ENCODE measurements around the gene TENT4A.
A peak's percentile ranks its signal among the peaks of the same experiment; 100 is the strongest.
"Not testable (repeated sequence)": the region's sequence is repeated elsewhere in the genome, so short reads cannot be mapped to it uniquely, and the experiment has no call there.

Gene TENT4A

GRCh38 chr5:6755519-6755918, 42.3 kb downstream of the TENT4A start:
- no peak for DNase-seq

GRCh38 chr5:6755941-6756340, 42.7 kb downstream of the TENT4A start:
- DNase-seq = no peak

- DNase-seq = no peak
Measured at GRCh38 chr5:6757414-6757969, 44.3 kb downstream of the TENT4A start.

- DNase-seq = peak; percentile 50
Measured at GRCh38 chr5:6758236-6758635, 45.0 kb downstream of the TENT4A start.

GRCh38 chr5:6758706-6759105, 45.5 kb downstream of the TENT4A start:
- DNase-seq = no peak

DNA sequence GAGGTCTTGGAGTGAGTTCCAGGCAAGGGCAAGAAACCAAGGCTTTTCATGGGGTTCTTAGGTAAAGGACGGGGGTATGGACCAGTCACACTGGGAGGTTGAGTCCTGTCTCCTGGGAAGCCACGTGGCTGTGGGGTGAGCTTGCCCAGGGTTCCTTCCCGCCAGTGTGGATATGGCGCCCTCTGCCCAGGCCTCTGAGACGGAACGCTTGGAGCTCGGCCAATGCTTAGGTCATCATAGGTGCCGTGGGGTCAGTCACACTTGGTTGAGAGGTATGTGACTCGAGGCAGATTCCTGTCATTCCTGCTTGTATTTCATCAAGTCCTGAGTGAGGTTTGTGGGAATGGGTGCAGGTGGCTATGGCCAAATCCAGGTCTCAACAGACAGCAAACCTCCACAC, 46.2 kb downstream of the TENT4A start:
- DNase-seq = no peak

- DNase-seq = no peak
Measured at GRCh38 chr5:6759983-6760382, 46.8 kb downstream of the TENT4A start.

- DNase-seq = no peak
Measured at GRCh38 chr5:6760686-6761085, 47.5 kb downstream of the TENT4A start.

DNA sequence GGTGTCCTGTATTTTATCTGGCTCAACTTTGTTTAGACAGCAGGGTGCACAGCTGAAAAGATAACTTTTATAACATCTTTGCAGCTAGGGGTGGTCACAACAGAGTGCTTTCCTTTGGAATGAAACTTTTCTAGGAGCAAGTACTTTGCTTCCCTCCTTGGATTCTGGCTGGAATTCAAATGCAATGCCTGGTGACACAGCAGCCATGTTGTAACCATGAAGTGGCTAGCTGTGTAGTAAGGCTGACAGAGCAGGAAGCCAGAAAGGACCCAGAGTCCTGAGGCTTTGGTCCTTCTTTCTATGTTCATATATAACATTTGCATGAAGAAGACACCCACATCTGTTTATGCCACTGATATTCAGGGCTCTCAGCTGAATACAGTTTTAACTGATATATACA, 48.1 kb downstream of the TENT4A start:
- no peak for DNase-seq

GRCh38 chr5:6762116-6762515, 48.9 kb downstream of the TENT4A start:
- no peak for DNase-seq

DNA sequence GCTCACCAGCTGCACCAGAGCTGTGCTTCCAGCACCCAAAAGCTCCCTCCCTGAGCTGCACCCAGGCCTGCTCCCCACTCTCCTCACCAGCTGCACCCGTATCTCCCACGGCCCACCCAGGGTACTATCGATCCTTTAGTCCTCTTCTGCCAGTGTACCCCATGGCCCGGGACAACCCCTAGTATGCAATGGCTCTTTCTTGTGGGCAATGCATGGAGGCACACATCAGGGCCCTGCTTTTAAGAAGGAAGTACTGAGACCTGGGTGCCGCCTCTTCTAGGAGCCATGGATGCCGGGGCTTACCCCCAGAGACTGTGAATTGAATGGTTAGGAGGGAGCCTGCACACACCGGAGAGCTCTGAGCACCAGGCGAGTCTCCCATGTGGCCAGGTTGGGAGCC, 49.5 kb downstream of the TENT4A start:
- no peak for DNase-seq

DNA sequence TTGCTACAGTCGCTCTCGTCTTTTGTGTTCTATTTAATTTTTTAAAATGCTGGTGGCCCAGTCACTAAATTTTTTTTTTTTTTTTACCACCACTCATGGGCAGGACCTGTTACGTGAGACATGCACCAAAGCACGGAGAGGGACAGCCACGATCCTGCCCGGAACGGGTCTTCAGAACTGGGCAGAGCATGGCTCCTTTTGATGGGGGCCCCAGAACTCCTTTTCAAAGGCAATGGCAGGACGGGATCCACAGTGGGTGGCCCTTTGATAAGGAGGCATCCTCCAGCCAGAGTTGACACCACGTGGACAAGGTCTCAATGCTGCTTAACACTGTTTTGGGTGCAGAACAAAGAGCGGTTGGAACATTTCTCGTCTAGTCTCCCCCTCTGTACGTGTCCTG, 50.0 kb downstream of the TENT4A start:
- no peak for DNase-seq

DNA sequence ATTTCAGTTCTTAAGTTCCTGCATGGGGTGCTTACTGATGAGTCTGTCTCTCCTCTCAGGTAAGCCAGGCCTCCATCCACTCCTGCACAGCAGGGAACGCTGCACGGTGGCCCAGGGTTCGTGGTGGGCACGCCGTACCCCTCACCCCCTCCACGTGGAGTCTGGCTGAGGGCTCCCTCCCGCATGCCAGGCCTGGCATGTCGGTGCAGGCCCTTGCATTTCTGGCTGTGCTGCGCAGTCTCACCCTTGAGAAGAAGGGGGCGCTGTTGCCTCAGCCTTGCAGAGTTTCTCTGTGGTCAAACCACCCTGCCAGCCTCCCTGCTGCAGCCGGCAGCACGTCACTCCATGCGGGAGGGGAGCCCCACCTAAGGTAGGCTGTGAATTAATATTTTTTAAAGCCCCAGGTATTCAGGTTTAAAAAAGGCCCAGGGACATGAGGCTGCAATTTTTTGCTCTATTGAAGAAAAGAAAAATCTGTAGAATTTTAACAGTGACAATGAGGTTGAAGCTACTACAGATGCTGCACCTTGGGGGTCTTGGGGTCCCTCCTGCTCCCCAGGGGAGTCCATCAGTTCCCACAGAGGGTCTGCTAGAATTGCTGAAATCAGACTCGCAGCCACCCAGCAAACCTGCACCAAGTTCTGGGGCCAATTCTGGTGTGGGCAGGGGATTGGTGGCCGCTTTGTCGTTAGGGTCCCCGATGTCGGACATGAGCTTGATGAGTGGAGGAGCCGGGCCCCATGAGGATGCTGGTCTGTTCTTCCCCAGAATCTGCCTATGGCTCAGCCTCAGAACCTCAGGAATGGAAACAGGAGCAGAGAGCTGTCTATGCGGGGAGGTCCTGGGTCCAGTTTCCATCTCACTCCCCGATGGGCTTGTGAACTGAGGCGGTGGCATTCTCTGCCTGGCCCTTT, 52.6 kb downstream of the TENT4A start:
- DNase-seq = peak; percentile 57

DNA sequence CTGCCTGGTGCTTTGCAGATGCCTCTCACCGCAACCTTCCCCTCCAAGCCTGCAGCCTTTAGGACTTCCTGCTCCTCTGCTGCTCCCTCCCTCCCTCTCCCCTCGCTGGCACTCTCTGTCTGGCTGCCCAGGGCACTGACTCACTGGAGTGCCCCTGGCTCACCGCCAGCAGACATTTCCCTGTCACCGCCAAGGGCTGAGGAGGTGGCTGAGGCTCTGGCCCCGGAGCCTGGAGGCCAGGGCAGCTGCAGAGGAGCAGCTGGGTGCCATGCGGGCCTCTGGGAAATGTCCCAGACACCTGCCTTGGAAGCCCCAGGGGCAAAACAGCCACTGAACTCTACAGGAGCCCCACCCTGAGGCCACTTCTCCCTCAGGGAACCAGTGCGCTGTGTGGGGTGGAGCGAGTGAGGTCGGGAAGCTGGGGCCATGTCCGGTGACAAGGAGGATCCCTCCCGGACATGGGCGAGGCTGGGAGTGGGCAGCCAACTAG, 53.4 kb downstream of the TENT4A start:
- peak; percentile 53 for DNase-seq

- DNase-seq = no peak
Measured at GRCh38 chr5:6767481-6768063, 54.3 kb downstream of the TENT4A start.

DNA sequence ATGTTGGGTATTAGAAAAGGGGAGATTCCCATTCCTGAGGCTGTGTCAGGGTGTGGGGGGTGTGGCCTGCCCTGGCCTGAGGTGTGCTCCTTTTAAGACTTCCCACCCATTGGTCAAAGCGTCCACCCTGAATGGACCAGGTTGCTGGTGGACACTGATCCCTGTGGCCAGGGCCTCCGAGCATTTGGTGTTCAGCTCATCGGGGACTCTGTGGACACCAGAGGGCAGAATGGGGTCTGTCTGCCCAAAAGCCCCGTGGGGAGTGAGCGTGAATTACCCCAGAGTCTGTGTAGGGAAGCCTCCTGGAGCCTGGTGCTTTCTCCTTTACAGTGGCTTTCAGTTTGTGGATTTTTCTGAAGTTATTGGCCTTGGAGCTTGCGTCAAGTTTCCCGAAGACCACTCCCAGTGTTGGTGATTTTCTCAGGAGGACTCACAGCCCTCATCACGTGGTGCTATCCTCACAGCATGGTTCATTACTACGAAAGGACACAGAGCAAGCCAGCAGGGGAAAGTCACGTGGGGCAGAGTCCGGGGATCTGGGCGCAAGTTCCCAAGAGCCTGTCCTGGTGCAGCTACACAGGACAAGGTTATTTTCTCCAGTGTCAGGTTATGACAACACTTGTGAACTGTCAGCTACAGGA, 55.5 kb downstream of the TENT4A start:
- no peak for DNase-seq

DNA sequence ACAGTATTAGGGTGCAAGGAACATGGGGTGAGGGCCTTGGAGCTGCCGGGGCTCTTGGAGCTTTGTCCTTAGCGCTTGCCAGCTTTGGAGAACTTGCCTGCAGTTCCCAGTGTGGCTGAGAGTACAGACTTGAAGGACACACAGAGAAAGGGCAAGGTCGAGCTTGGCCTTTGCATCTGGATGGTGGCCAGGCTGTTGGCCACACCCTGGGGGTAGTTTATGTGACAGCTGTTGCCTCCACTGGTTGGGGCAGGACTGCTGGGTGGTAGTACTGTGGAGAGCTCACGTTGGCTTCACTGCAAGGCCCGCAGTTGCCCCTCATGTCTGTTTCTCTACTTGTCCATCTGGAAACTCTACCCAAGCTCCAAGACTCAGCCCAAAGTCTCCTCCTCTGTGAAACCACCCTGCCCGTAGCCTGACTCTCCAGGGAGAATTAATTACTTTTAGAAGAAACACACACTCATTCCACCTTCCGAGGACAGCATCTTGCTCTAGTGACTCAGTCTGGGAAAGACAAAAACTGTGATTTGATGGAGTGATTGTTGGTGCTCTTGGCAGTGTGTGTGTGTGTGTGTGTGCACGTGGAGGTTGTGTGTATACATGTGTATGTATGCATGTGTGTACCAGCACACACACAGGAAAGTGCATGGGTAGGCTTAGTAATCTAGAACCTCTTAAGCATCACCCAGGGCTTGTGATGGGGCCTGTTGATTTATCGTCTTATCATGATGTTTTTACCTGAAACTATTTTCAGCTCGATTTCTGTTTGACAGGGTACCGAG, 57.8 kb downstream of the TENT4A start:
- DNase-seq = no peak

DNA sequence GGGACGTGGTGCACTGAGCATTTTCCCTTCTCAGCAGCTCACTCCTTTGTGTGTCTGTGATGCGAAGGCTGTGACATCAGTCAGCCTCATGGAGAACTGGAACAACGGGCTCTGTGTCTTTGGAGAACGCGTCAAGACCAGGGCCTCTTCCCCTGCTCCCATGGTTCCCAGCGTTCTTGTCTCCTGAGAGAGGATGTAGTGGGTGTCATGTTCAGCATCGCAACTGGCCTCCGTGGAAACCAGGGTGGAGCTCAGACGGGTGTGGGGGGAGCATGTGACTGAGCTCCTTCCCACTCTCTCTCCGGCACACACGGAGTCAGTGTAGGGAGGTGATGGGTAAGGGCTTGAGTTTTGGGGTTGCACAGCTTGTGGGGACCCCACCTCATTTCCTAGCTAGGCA, 59.7 kb downstream of the TENT4A start:
- DNase-seq = no peak

DNA sequence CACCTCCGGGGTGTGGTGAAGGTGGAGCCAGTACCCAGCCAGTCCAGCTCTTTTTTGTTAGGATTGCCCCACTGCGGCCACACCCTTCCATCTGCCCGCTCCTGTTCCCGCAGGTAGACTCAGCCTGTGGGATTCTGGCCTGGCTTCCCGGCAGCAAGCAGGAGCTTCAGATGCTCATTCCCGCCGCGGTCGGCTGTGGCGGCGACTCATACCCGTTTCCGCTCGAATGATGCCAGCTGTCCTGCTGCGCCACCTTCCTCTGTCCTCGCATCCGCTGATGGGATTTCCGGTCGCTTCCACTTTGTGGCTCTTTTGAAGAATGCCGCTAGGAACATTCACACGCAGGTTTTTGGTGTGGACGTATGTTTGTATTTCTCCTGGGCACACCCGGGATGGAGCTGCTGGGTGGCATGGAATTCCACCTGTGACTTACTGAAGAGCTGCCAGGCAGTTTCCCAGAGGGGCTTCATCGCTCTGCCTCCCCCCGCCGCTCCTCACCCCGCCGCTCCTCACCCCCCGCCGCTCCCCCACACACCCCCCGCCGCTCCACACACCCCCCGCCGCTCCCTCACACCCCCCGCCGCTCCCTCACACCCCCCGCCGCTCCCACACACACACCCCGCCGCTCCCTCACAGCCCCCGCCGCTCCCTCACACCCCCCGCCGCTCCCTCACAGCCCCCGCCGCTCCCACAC, 60.3 kb downstream of the TENT4A start:
- DNase-seq = peak; percentile 20

GRCh38 chr5:6774207-6774606, 61.0 kb downstream of the TENT4A start:
- not testable (repeated sequence) for DNase-seq

GRCh38 chr5:6774721-6775204, 61.5 kb downstream of the TENT4A start:
- DNase-seq = no peak

GRCh38 chr5:6775571-6775970, 62.3 kb downstream of the TENT4A start:
- DNase-seq = no peak

Data from NCI-H524 treated with DMSO at 0.1 percent for 48 hours (cell line).